DLD1 (cell line): Measurements from ENCODE around the gene MYL1.

Experiments used
- in situ Hi-C: cut with HindIII; loops from 2 replicates; pipeline ENCODE4 v1.10.0; 2017; ENCODE audit warnings: low sequenced_read_pairs

MYL1 gene

GRCh38 chr2:210315015-210315788, at the start of gene MYL1:
Gene MYL1 (minus strand): TSS chr2:210315174. CDS start chr2:210315042, 132 bp downstream.
- in situ Hi-C loops = no loop called here

DNA sequence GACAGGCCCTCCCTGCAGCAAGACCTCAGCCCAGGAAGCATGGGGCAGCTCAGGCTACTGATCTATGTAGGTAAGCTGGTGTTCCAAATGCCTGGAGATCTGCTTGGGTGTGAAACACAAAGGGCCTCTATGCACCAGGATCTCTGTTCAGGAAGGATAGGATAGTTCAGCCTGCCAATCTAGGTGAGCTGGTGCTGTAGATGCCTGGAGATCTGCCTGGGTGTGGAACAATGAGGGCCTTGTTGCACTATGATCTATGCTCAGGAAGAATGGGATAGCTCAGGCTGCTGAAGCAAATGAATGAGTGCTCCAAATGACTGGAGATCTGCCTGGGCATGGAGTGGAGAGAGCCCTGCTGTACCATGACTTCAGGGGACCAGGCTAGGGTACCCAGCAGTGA, 48.9 kb upstream of the MYL1 start:
- in situ Hi-C loops = no loop called here

- in situ Hi-C loops = no loop called here
Observed at GRCh38 chr2:210363261-210363660, 48.3 kb upstream of the MYL1 start.

- in situ Hi-C loops = no loop called here
Observed at GRCh38 chr2:210360412-210360811, 45.4 kb upstream of the MYL1 start.

GRCh38 chr2:210356944-210357343, 42.0 kb upstream of the MYL1 start:
- in situ Hi-C loops = no loop called here

DNA sequence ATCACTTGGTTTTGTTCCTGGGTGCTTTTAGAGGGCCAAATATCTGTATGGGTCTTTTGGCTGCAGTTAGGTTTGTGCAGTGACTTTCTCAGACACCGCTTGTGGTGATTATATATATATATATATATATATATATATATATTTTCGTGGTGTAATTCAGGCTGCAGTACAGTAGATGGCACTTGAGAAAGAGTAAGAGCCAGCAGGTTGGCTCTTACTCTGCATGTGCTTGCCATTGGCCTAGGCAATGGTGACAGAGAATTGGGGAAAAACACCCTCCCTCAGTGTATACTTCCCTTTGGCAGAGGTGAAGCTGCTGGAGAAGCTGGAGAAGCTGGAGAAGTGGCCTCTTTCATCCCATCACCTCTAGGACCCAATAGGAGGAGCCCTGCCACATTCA, 22.2 kb upstream of the MYL1 start:
- in situ Hi-C loops = no loop called here

GRCh38 chr2:210324906-210325305, 9.9 kb upstream of the MYL1 start:
- in situ Hi-C loops = no loop called here

GRCh38 chr2:210324458-210324857, 9.5 kb upstream of the MYL1 start:
- in situ Hi-C loops = no loop called here

- in situ Hi-C loops = no loop called here
Observed at GRCh38 chr2:210323003-210323402, 8.0 kb upstream of the MYL1 start.

GRCh38 chr2:210318891-210319290, 3.9 kb upstream of the MYL1 start:
- in situ Hi-C loops = no loop called here

DNA sequence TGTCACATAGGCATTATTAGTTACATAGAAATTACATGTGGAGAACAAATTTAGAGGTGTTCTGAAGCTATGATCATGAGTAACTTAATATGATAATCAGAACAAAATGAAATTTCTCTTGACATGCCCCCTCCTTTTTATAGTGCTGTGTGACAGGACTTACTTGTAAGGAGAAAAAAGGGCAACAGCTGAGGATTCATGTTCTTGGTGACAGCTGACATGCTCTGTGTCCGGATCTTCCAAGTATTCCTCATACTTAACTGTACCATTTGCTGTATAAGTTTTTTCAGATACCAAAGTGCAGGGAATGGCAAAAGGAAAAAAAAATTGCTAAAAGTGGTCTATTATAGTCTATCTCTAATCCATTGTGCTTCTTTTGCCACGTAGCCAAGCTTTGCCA, 3.5 kb upstream of the MYL1 start:
- in situ Hi-C loops = no loop called here

GRCh38 chr2:210310550-210310949, 4.4 kb downstream of the MYL1 start:
- in situ Hi-C loops = no loop called here

GRCh38 chr2:210309548-210310233, 5.3 kb downstream of the MYL1 start:
- in situ Hi-C loops = no loop called here

- in situ Hi-C loops = no loop called here
Observed at GRCh38 chr2:210303498-210303897, 11.5 kb downstream of the MYL1 start.

DNA sequence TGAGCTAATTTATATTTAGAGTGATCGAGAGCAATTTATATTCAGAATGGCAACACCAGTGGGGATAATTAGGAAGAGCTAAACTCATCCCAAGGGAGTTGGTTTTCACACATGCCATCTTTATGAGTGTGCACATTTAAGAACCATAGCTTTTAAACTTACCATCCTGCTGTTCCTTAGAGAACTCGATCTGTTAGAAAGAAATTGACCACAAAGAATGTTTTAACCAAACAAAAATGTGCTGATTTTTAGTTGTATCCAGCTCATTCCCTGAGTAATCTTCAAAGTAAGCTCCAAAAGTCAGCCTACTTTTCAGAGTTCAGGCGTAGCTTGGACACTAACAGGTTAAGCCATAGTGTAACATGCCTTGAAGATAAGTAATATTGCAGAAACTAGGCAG, 12.6 kb downstream of the MYL1 start:
- in situ Hi-C loops = no loop called here

- in situ Hi-C loops = no loop called here
Observed at GRCh38 chr2:210299866-210300373, 15.1 kb downstream of the MYL1 start.

- in situ Hi-C loops = no loop called here
Observed at GRCh38 chr2:210288408-210288807, 26.6 kb downstream of the MYL1 start.

DNA sequence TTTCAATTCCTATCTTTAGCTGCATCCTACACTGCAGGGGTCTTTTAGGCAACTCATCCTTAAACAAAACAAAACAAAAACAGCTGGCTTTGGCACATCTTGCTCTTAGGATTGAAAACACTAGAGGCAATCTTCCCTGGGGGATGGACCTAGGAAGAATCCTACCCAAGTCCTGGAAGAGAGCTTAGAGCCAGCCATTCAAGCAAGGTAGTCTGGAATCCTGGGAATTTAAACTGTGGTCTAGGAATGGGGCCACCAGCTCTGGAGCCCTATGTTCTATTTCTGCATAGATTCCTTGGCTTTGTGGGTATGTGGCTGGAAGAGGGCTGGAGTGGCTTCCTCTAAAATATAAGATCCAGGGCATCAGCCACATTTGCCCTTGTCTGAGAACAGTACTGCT, 27.7 kb downstream of the MYL1 start:
- in situ Hi-C loops = no loop called here

DNA sequence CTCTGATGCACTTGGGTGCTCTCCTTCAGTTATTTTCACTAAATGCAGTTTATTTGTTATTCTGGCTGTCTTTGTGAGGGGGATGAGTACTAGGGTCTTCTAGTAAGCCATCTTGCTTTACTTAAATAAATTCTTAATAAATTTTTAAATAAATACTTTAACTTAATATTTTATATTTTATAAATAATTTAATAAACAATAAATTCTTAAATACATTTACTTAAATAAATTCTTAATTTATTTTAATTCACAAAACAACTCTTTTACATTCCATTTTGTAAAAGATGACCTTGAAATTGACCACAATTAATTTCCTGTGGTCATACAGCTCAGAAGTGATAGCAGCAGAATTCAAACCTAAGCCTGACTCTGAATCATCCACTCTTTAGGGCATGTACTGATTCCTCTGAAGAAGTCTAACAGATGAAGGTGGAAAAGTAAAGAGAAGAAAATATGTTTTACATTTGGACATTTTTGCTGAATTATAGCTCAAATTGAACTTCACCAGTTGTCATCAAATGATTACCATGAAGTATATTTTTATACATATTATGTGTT, 28.8 kb downstream of the MYL1 start:
- in situ Hi-C loops = no loop called here

GRCh38 chr2:210277133-210277532, 37.8 kb downstream of the MYL1 start:
- in situ Hi-C loops = no loop called here

DNA sequence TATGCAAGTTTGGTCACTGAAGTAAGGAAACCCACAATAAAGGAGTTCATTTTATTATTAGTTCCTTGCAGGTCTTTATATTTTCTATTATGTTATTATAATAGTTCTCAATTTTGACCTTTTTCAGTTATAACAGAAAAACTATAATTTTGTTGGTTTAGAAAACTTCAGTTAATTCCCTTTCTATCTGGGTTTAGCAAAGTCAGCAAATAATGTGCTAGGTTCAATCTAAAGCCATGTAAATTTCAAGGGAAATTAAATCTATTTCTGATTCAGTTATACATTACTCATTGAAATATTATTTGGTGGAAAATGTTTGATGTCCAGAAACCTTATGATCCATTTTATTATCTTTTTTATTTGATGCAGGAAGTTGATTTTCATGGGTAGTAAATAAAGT, 43.7 kb downstream of the MYL1 start:
- in situ Hi-C loops = no loop called here

GRCh38 chr2:210269148-210269547, 45.8 kb downstream of the MYL1 start:
- in situ Hi-C loops = no loop called here
